Middle frontal gyrus (tissue), 1 donor: ENCODE data around the gene OCLN.
"Not testable (repeated sequence)": the region's sequence is repeated elsewhere in the genome, so short reads cannot be mapped to it uniquely, and the experiment has no call there.

Experiments used
- DNase-seq: peaks from one replicate; pipeline ENCODE4 v3.0.0-alpha.2; 2015; ENCODE audit warnings: low spot score; ENCODE audit errors: extremely low spot score

Gene OCLN

GRCh38 chr5:69492391-69492922 is at the start of gene OCLN:
Gene OCLN, plus strand, starts transcription at chr5:69492790. Its CDS starts 11,455 bp downstream, at chr5:69504245.
- no peak for DNase-seq

GRCh38 chr5:69444127-69444754 is 48.3 kb upstream of the OCLN start:
- no peak for DNase-seq

DNA sequence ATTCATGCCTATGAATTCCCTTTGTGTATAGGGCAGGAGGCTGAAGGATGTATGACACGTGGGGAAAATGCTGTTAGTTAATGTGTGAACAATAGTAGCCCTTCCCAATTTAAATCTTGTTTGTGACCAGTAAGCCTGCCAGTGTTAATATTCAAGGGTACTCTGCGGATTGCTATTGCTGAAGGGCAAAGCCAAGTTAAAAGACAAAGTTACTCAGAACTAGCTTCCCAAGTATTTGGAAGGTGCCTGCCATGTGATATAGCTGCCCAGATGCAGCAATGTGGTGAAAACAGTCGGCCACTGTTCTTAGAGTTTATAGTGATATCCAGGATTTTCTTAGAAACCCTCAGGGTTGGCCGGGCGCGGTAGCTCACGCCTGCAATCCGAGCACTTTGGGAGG is 43.1 kb upstream of the OCLN start:
- no peak for DNase-seq

GRCh38 chr5:69450116-69450515 is 42.5 kb upstream of the OCLN start:
- no peak for DNase-seq

GRCh38 chr5:69450527-69450926 is 42.1 kb upstream of the OCLN start:
- DNase-seq: not testable (repeated sequence)

- DNase-seq: no peak
Measured at GRCh38 chr5:69451941-69452647, 40.5 kb upstream of the OCLN start.

DNA sequence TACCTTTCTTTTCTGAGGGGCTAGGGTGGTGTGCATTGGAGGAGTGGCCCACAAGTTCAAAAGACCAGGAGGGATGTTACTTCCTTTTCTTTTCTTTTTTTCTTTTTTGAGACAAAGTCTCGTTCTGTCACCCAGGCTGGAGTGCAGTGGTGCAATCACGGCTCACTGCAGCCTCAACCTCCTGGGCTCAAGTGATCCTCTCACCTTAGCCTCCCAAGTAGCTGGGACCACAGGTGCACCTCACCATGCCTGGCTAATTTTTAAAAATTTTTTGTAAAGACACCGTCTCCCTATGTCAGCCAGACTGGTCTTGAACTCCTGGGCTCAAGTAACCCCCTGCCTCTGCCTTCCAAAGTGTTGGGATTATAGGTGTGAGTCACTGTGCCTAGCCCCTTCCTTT is 39.1 kb upstream of the OCLN start:
- DNase-seq: not testable (repeated sequence)

DNA sequence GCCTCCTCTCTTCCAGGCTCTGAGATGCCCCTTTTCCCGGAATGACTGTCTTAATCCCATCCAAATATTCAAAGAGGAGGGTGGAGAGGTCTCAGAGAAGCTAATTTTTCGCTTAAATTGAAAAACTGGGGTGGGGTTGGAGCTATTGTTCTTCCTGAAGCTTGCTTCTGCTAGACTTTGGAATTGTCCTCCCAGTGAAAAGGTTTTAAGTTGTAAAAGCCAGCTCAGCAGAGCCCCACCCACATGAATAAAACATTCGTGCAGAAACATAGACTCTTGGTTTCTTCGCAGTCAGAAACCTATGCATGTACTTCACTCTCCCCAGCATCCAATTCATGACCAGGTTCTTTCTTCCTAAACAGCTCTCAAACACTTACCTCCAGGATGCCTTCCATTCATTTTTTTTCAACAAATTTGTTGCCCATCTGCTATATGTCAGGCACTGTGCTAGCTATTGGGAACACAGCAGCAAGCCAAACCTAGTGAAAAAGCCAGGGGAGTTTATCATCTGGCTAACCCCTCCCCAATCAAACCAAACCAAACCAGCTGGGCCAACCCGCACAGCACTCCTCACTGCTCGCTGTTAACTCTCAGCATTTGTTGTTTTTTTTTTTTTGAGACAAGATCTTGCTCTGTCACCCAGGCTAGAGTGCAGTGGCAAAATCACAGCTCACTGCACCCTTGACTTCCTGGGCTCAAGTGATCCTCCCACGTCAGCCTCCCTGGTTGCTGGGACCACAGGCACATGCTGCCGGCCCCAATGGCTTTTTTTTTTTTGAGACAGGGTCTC is 37.9 kb upstream of the OCLN start:
- no peak for DNase-seq

- not testable (repeated sequence) for DNase-seq
Measured at GRCh38 chr5:69455428-69455988, 37.1 kb upstream of the OCLN start.

GRCh38 chr5:69462170-69462569 is 30.4 kb upstream of the OCLN start:
- no peak for DNase-seq

GRCh38 chr5:69466375-69466774 is 26.2 kb upstream of the OCLN start:
- not testable (repeated sequence) for DNase-seq

- no peak for DNase-seq
Measured at GRCh38 chr5:69467442-69468225, 25.0 kb upstream of the OCLN start.

DNA sequence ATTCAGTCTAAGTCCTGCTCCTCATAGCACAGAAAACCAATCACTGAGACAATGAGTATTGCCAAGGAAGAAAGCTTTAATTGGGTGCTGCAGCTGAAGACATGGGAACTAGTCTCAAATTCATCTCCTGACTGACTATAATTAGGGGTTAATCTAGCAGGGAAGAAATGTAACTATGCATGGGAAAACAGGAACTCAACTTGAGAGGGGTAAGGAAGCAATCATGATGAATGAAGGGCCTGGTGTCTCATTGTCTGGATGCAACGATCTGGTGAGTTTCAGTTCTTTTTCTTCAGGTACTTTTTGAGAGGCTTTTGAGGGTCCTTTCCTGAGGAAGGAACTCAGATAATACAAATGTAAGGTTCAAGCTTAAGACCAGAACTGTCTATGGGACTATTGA is 24.0 kb upstream of the OCLN start:
- no peak for DNase-seq

- DNase-seq: not testable (repeated sequence)
Measured at GRCh38 chr5:69471516-69471915, 21.1 kb upstream of the OCLN start.

GRCh38 chr5:69472535-69473143 is 20.0 kb upstream of the OCLN start:
- DNase-seq: not testable (repeated sequence)

DNA sequence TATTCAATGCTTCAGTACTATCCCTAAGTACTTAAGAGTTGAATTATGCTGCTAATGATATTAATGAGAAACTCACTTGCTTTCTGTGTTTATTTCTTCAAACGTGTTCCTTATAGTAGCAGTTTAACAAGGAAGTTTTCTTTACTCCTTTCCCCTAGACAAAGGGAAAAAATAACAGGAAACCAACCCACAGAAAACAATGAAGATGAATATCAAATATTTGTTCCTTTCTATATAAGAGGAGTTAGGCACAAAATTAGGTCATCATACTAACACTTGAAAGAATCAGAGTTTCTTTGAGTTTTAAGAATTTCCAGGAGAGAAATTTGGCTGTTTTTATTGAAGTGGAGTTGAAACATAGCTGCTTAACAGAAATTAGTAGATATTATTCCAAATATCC is 15.4 kb upstream of the OCLN start:
- DNase-seq: no peak

DNA sequence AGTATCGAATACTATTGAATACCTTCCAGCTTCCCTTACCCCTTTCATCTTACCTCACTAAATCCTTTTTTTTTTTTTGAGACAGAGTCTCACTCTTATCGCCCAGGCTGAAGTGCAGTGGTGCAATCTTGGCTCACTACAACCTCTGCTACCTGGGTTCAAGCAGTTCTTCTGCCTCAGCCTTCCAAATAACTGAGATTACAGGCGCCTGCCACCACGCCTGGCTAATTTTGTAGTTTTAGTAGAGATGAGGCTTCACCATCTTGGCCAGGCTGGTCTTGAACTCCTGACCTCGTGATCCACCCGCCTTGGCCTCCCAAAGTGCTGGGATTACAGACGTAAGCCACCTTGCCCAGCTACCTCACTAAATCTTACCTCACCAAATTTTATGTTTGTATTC is 14.3 kb upstream of the OCLN start:
- DNase-seq: not testable (repeated sequence)

GRCh38 chr5:69484891-69485290 is 7.7 kb upstream of the OCLN start:
- DNase-seq: no peak

DNA sequence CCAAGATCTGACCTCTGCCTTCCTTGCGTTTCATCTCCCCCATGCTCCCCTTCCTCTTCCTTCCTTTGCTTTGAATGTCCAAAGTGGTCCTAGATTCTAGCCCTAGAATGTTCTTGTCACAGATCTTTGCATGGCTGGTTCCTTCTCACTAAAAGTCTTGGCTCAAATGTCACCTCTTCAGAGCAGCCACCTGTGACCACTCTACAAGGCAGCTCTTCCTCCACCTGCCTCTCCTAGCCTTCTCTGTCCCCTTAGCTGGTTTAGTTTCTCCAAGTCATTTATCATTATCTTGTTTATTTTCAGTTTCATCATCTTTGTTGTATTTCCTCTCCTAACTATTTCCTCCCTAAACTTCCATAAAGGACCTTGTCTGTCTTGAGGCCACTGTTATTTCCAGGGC is 7.1 kb upstream of the OCLN start:
- DNase-seq: no peak

DNA sequence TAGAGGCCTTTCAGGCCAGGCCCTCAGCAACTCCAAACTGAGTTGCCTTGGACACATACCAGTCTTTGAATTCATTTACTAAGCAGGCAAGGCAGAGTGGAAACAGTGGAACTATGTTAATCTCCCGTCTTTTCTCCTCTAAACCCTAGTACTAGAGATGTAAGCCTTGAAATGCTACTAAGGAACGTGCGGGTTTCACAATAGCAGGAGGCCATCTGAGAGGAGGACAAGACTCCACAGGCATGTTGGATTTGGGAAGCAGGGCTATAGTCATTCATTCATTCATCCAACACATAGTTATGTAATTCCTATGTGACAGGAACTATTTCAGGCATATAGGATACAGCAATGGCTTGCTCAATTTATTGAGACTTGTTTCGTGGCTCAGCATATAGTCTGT is 3.3 kb upstream of the OCLN start:
- no peak for DNase-seq
